Lower leg skin (tissue), 3 donors: Measurements from ENCODE around the gene C15orf39.

ENCODE experiments used
- CTCF ChIP-seq, 3 donors: fragments of 450-650 bp; IDR thresholded peaks; one replicate each; pipeline ENCODE4 v1.5.1; 2016; ENCODE audit warnings: antibody characterized with exemption in 3 of 3, mild to moderate bottlenecking in 3 of 3, moderate library complexity in 2 of 3
- POLR2A ChIP-seq, 2 donors: fragments of 450-650 bp; IDR thresholded peaks; one replicate each; pipeline ENCODE4 v1.6.1; 2016 to 2017; ENCODE audit warnings: antibody characterized with exemption in 2 of 2, mild to moderate bottlenecking in 1 of 2, moderate library complexity in 1 of 2

GRCh38 chr15:75179746-75180140 is 21.9 kb upstream of the C15orf39 start:
- TF ChIP-seq CTCF (IDR thresholded peaks at IDR 0.05) (no peak), POLR2A (IDR thresholded peaks at IDR 0.05) (no peak)
